Measurements from ENCODE around the gene GASK1A.
"Not testable (repeated sequence)": the region's sequence is repeated elsewhere in the genome, so short reads cannot be mapped to it uniquely, and the experiment has no call there.

The GASK1A gene

GRCh38 chr3:42979044-42979972 is at the start of gene GASK1A:
Gene GASK1A, plus strand, starts transcription at chr3:42979311. Its CDS starts 332 bp downstream, at chr3:42979643.
- DNase-seq = no peak

GRCh38 chr3:42934111-42934510 is 45.0 kb upstream of the GASK1A start:
- DNase-seq = no peak

GRCh38 chr3:42934910-42935309 is 44.2 kb upstream of the GASK1A start:
- no peak for DNase-seq

GRCh38 chr3:42935472-42935871 is 43.6 kb upstream of the GASK1A start:
- DNase-seq = no peak

- DNase-seq = no peak
These were observed 42.7 kb upstream of the GASK1A start for GRCh38 chr3:42936157-42936981.

- no peak for DNase-seq
These were observed 41.8 kb upstream of the GASK1A start for GRCh38 chr3:42937334-42937733.

- no peak for DNase-seq
These were observed 36.4 kb upstream of the GASK1A start for GRCh38 chr3:42942693-42943092.

GRCh38 chr3:42946050-42946449 is 33.1 kb upstream of the GASK1A start:
- no peak for DNase-seq

- no peak for DNase-seq
These were observed 21.5 kb upstream of the GASK1A start for GRCh38 chr3:42957573-42957972.

GRCh38 chr3:42960282-42960681 is 18.8 kb upstream of the GASK1A start:
- DNase-seq = no peak

- DNase-seq = no peak
These were observed 18.3 kb upstream of the GASK1A start for GRCh38 chr3:42960786-42961185.

- no peak for DNase-seq
These were observed 17.5 kb upstream of the GASK1A start for GRCh38 chr3:42961633-42962032.

- DNase-seq = no peak
These were observed 15.8 kb upstream of the GASK1A start for GRCh38 chr3:42963269-42963668.

GRCh38 chr3:42964266-42964665 is 14.8 kb upstream of the GASK1A start:
- DNase-seq = no peak

GRCh38 chr3:42970557-42970956 is 8.6 kb upstream of the GASK1A start:
- DNase-seq = no peak

- no peak for DNase-seq
These were observed 7.9 kb upstream of the GASK1A start for GRCh38 chr3:42970976-42971772.

GRCh38 chr3:42974906-42975305 is 4.2 kb upstream of the GASK1A start:
- not testable (repeated sequence) for DNase-seq

- no peak for DNase-seq
These were observed 3.7 kb upstream of the GASK1A start for GRCh38 chr3:42975456-42975855.

GRCh38 chr3:42975955-42976354 is 3.2 kb upstream of the GASK1A start:
- DNase-seq = no peak

- no peak for DNase-seq
These were observed 1.1 kb downstream of the GASK1A start for GRCh38 chr3:42980209-42980608.

GRCh38 chr3:42980909-42981308 is 1.8 kb downstream of the GASK1A start:
- DNase-seq = no peak

GRCh38 chr3:42982645-42983412 is 3.7 kb downstream of the GASK1A start:
- DNase-seq = no peak
